Endodermal cell (in vitro differentiated cells): ENCODE results near the gene PDZRN4. TPM values are rescaled to one million over a fixed set of nuclear protein-coding genes. Genes with fewer than 3 reads are reported as not detected.
A peak's percentile ranks its signal among the peaks of the same experiment; 100 is the strongest.

Experiments
- DNase-seq: peaks from one replicate; pipeline ENCODE4 v3.0.0-alpha.2; 2017
- H3K27ac ChIP-seq: 2 replicates; pipeline ENCODE4 v1.5.1; 2013; ENCODE audit warnings: mild to moderate bottlenecking, low read depth, low read length, moderate library complexity
- H3K27me3 ChIP-seq: 2 replicates; pipeline ENCODE4 v1.6.1; 2013; ENCODE audit warnings: mild to moderate bottlenecking, low read length, moderate library complexity; ENCODE audit not compliant: insufficient read depth, control insufficient read depth, poor library complexity, severe bottlenecking
- H3K36me3 ChIP-seq: 2 replicates; pipeline ENCODE4 v1.7.0; 2013; ENCODE audit warnings: mild to moderate bottlenecking, low read length, moderate library complexity; ENCODE audit not compliant: control insufficient read depth, insufficient read depth
- H3K4me1 ChIP-seq: one replicate; pipeline ENCODE4 v1.7.0; 2013; ENCODE audit warnings: low read length; ENCODE audit not compliant: control insufficient read depth, insufficient read depth
- H3K4me3 ChIP-seq: 2 replicates; pipeline ENCODE4 v1.5.1; 2013; ENCODE audit warnings: mild to moderate bottlenecking, low read length, moderate library complexity
- H3K9ac ChIP-seq: 2 replicates; pipeline ENCODE4 v1.6.1; 2013; ENCODE audit warnings: mild to moderate bottlenecking, low read length, moderate library complexity; ENCODE audit not compliant: poor library complexity, severe bottlenecking; ENCODE audit errors: extremely low read depth
- H3K9me3 ChIP-seq: 2 replicates; pipeline ENCODE4 v1.6.1; 2013; ENCODE audit warnings: mild to moderate bottlenecking, low read length, moderate library complexity; ENCODE audit not compliant: control insufficient read depth
- H3K27ac Mint-ChIP-seq: 2 replicates; pipeline ENCODE4 v1.8.0; 2020; ENCODE audit warnings: mixed read lengths
- H3K27me3 Mint-ChIP-seq: 2 replicates; pipeline ENCODE4 v1.8.0; 2021; ENCODE audit warnings: mild to moderate bottlenecking, mixed read lengths; ENCODE audit not compliant: insufficient read depth
- H3K36me3 Mint-ChIP-seq: 2 replicates; pipeline ENCODE4 v1.8.0; 2020; ENCODE audit warnings: low read depth, mixed read lengths
- H3K4me1 Mint-ChIP-seq: 2 replicates; pipeline ENCODE4 v1.8.0; 2020; ENCODE audit warnings: mixed read lengths
- H3K4me3 Mint-ChIP-seq: 2 replicates; pipeline ENCODE4 v1.8.0; 2020; ENCODE audit warnings: mild to moderate bottlenecking, moderate library complexity, mixed read lengths
- H3K9me3 Mint-ChIP-seq: 2 replicates; pipeline ENCODE4 v1.8.0; 2020; ENCODE audit warnings: mild to moderate bottlenecking, mixed read lengths
- WGBS, 2 experiments: methylation state at CpG; one replicate each; pipeline versions ENCODE4 v1.1.5 to v1.1.7; 2013; ENCODE audit warnings: missing lambda C conversion rate in 2 of 2, mixed read lengths in 1 of 2; ENCODE audit not compliant: insufficient coverage in 1 of 2, insufficient read length in 1 of 2; 5-methylcytosine and 5-hydroxymethylcytosine counted together
- total RNA-seq, 2 donors: library from RNA; stranded (reverse); fragmentation: NEBNext Ultra II Directional in 1 of 2; extraction: Animal tissue kit (Norgen Biotek cat#: 25700) in 1 of 2; gene quantifications; 2 replicates in 1 of 2; 3 replicates in 1 of 2; pipeline ENCODE4 v1.2.1, GENCODE V29; 2021
- TF ChIP-seq, protein P1 (sequence below): fragments of 200-600 bp; sonication (generic); conservative IDR thresholded peaks from 2 replicates; pipeline ENCODE4 v1.5.0; 2021; ENCODE audit warnings: antibody characterized with exemption, mild to moderate bottlenecking

The PDZRN4 gene
- total RNA-seq, 2 donors from 2014 or later = 1.6 to 1.9 TPM

DNA sequence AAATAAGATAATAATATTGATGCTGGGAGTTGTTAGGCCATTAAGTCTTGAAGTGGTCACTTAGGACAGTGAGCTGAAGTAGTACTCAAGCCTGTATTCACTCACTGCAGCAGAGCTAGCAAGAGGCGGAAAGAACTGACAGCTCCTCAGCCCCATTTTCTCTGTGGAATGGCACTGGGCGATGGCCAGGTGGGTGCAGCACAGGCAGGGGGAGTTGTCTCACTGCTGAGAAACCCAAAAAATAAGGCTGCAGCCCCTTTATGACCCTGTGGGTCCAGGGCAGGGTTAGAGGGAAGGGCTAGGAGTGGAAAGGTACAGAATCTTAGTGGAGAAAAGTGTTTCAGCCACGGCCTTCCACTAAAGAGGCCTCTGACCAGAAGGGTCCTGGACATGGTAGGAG lies 35.5 kb downstream of the PDZRN4 start:
- Mint-ChIP-seq H3K4me1 (no peaks in the 10 kb centered on the region), H3K27me3 (no peaks in the 10 kb centered on the region), H3K36me3 (no peaks in the 10 kb centered on the region), H3K4me3 (no peak overlapping the region), H3K9me3 (no peaks in the 10 kb centered on the region), H3K27ac (no peak overlapping the region)
- TF ChIP-seq, protein P1, sequence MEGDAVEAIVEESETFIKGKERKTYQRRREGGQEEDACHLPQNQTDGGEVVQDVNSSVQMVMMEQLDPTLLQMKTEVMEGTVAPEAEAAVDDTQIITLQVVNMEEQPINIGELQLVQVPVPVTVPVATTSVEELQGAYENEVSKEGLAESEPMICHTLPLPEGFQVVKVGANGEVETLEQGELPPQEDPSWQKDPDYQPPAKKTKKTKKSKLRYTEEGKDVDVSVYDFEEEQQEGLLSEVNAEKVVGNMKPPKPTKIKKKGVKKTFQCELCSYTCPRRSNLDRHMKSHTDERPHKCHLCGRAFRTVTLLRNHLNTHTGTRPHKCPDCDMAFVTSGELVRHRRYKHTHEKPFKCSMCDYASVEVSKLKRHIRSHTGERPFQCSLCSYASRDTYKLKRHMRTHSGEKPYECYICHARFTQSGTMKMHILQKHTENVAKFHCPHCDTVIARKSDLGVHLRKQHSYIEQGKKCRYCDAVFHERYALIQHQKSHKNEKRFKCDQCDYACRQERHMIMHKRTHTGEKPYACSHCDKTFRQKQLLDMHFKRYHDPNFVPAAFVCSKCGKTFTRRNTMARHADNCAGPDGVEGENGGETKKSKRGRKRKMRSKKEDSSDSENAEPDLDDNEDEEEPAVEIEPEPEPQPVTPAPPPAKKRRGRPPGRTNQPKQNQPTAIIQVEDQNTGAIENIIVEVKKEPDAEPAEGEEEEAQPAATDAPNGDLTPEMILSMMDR = no peak
- peak; percentile 57 for DNase-seq
- Histone ChIP-seq H3K36me3 (no peaks in the 10 kb centered on the region), H3K9me3 (no peaks in the 10 kb centered on the region), H3K4me3 (no peak overlapping the region), H3K27ac (no peak overlapping the region), H3K4me1 (no peaks in the 10 kb centered on the region), H3K9ac (no peak overlapping the region), H3K27me3 (no peaks in the 10 kb centered on the region)
- 83 to 93% methylated on average over 3 of the region's 3 CpGs for WGBS, 2 experiments

DNA sequence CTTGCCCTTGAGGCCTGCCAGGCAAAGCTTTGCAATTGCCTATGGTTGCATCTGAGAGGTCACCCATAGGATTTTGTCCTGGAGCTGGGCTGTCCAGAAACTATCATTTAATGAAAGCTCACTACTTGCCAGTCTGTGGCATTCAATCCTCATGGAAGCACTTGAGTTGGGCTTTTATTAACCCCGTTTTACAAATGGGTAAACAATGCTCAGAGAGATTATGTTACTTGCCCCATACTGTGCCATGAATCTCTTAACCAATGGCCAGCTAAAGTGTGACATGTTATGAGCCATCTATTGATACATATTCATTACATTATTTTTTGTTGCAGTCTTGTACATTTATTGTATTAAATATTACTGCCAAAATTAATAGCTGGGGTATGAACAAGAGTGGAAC lies 35.9 kb downstream of the PDZRN4 start:
- H3K4me1 Mint-ChIP-seq = no peaks in the 10 kb centered on the region
- Histone ChIP-seq H3K4me3 (no peak overlapping the region), H3K36me3 (no peaks in the 10 kb centered on the region), H3K27ac (no peak overlapping the region), H3K4me1 (no peaks in the 10 kb centered on the region), H3K9ac (no peak overlapping the region), H3K27me3 (no peaks in the 10 kb centered on the region), H3K9me3 (no peaks in the 10 kb centered on the region)
- TF ChIP-seq, protein P1 = no peak
- no peak overlapping the region for H3K27ac Mint-ChIP-seq
- H3K9me3 Mint-ChIP-seq = no peaks in the 10 kb centered on the region
- WGBS, 2 experiments = 54% methylated on average over 1 of the region's 1 CpG; no CpG with 5 or more reads in 1 of the 2 experiments
- DNase-seq = peak; percentile 49
- no peak overlapping the region for H3K4me3 Mint-ChIP-seq
- H3K36me3 Mint-ChIP-seq = no peaks in the 10 kb centered on the region
- H3K27me3 Mint-ChIP-seq = no peaks in the 10 kb centered on the region

DNA sequence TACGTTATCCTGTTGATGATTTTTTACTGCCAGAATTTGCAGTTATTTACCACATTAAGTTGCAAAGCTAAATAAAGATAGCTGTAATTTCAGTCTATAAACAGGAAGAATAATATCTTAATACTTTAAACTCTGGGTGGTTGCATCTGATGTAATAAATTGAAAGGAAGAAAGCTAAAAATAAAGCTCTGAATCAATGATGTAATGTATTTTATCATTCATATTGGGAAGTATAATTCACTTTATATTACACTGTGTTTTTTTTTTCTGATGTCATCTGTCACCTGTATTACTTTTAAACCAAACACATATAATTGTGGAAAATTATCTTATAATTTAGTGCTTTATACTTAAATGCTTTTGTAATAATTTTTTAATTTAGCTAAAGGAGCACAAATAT lies 37.1 kb downstream of the PDZRN4 start:
- Mint-ChIP-seq H3K4me3 (no peak overlapping the region), H3K4me1 (no peaks in the 10 kb centered on the region), H3K27ac (no peak overlapping the region), H3K9me3 (no peaks in the 10 kb centered on the region), H3K36me3 (no peaks in the 10 kb centered on the region), H3K27me3 (no peaks in the 10 kb centered on the region)
- Histone ChIP-seq H3K4me1 (no peaks in the 10 kb centered on the region), H3K9ac (no peak overlapping the region), H3K9me3 (no peaks in the 10 kb centered on the region), H3K27me3 (no peaks in the 10 kb centered on the region), H3K36me3 (no peaks in the 10 kb centered on the region), H3K27ac (no peak overlapping the region), H3K4me3 (no peak overlapping the region)
- TF ChIP-seq, protein P1 = no peak
- no peak for DNase-seq
- no CpG with 5 or more reads among the region's 1 CpG for WGBS, 2 experiments
